K562 (cell line): ENCODE results near the gene RNF138. TPM values are rescaled to one million over a fixed set of nuclear protein-coding genes. Genes with fewer than 3 reads are reported as not detected.

ENCODE experiments used
- DACH1 ChIP-seq: fragments of 450-650 bp; IDR thresholded peaks from 2 replicates; pipeline ENCODE4 v1.6.1; 2018; ENCODE audit not compliant: partially characterized antibody
- ESRRB ChIP-seq: fragments of 250-450 bp; sonication (Bioruptor Pico); IDR thresholded peaks from 2 replicates; pipeline ENCODE4 v1.5.0; 2020; ENCODE audit warnings: mild to moderate bottlenecking, moderate library complexity, borderline replicate concordance
- ETS2 ChIP-seq: IDR thresholded peaks from 2 replicates; pipeline ENCODE4 v1.6.1; 2016; ENCODE audit warnings: borderline replicate concordance, missing genetic modification characterization, mild to moderate bottlenecking, moderate library complexity, missing compliant biosample characterization; ENCODE audit not compliant: poor library complexity, severe bottlenecking
- HDAC1 ChIP-seq, 2 experiments: fragments of 450-650 bp; IDR thresholded peaks; 2 replicates each; pipeline ENCODE4 v1.6.1; 2016 to 2017; ENCODE audit warnings: inconsistent platforms in 1 of 2, mild to moderate bottlenecking in 1 of 2, moderate library complexity in 1 of 2
- KAT7 ChIP-seq: sonication (generic); formaldehyde crosslinking; IDR thresholded peaks from 2 replicates; pipeline ENCODE4 v1.8.0; 2022; ENCODE audit warnings: missing genetic modification reagents, mild to moderate bottlenecking, borderline replicate concordance
- MAZ ChIP-seq, 2 experiments: fragments of 450-650 bp in 1 of 2; sonication (generic) in 1 of 2; formaldehyde crosslinking; IDR thresholded peaks in 1 of 2; conservative IDR thresholded peaks in 1 of 2; 2 replicates each; pipeline versions ENCODE4 v1.4.0 to v1.5.0; 2020; ENCODE audit warnings: mild to moderate bottlenecking in 1 of 2, missing genetic modification reagents in 1 of 2
- NFXL1 ChIP-seq: fragments of 450-650 bp; formaldehyde crosslinking; IDR thresholded peaks from 2 replicates; pipeline ENCODE4 v1.4.0; 2021; ENCODE audit warnings: mild to moderate bottlenecking
- PHB ChIP-seq: fragments of 250-450 bp; sonication (Bioruptor Pico); IDR thresholded peaks from 2 replicates; pipeline ENCODE4 v1.5.0; 2021
- PRMT5 ChIP-seq: sonication (generic); formaldehyde crosslinking; IDR thresholded peaks from 2 replicates; pipeline ENCODE4 v1.5.0; 2020; ENCODE audit warnings: missing genetic modification reagents
- TEAD4 ChIP-seq, 2 experiments: sonication (generic) in 1 of 2; formaldehyde crosslinking in 1 of 2; IDR thresholded peaks; 2 replicates each; pipeline versions ENCODE4 v1.6.1 to v1.8.0; 2012 to 2022; ENCODE audit warnings: borderline replicate concordance in 1 of 2, inconsistent platforms in 1 of 2, low read length in 1 of 2, mild to moderate bottlenecking in 1 of 2, missing genetic modification reagents in 1 of 2
- ZBTB26 ChIP-seq: fragments of 450-650 bp; formaldehyde crosslinking; IDR thresholded peaks from 2 replicates; pipeline ENCODE4 v1.4.0; 2022; ENCODE audit warnings: missing genetic modification characterization
- ZBTB34 ChIP-seq: fragments of 250-450 bp; sonication (Bioruptor Pico); IDR thresholded peaks from 2 replicates; pipeline ENCODE4 v1.8.0; 2021; ENCODE audit warnings: mild to moderate bottlenecking, moderate library complexity
- ZHX1 ChIP-seq: fragments of 150-350 bp; conservative IDR thresholded peaks from 2 replicates; pipeline ENCODE4 v1.6.1; 2014; ENCODE audit warnings: low read length
- ZNF408 ChIP-seq: fragments of 250-450 bp; sonication (Bioruptor Pico); IDR thresholded peaks from 2 replicates; pipeline ENCODE4 v1.4.0; 2020; ENCODE audit warnings: low read depth, mild to moderate bottlenecking, moderate library complexity
- ZNF431 ChIP-seq: sonication (generic); formaldehyde crosslinking; IDR thresholded peaks from 2 replicates; pipeline ENCODE4 v1.8.0; 2022; ENCODE audit warnings: mild to moderate bottlenecking, missing genetic modification reagents
- ZNF436 ChIP-seq: fragments of 250-450, 450-650 bp; sonication (Bioruptor Pico); formaldehyde crosslinking; IDR thresholded peaks from 2 replicates; pipeline ENCODE4 v1.7.0; 2020; ENCODE audit warnings: mild to moderate bottlenecking
- ZNF518B ChIP-seq: fragments of 250-450 bp; sonication (Bioruptor Pico); IDR thresholded peaks from 2 replicates; pipeline ENCODE4 v1.5.0; 2021; ENCODE audit warnings: mild to moderate bottlenecking, moderate library complexity
- ZNF695 ChIP-seq: fragments of 450-650 bp; formaldehyde crosslinking; IDR thresholded peaks from 2 replicates; pipeline ENCODE4 v1.4.0; 2020; ENCODE audit warnings: mild to moderate bottlenecking, moderate library complexity
- polyA plus RNA-seq, 8 experiments: library from polyadenylated mRNA; depleted of rRNA in 4 of 8; stranded (reverse) in 5 of 8; unstranded in 3 of 8; fragments of >200 nt; fragmentation: Nextera tagmentation in 2 of 8; fragmentation: Illumina TruSeq in 1 of 8; extraction: Ambion mirVana in 2 of 8; extraction: Trizol in 1 of 8; gene quantifications; 2 replicates each; pipeline versions ENCODE4 v1.2.1 to v1.2.3, GENCODE V29; 2011 to 2014; ENCODE audit warnings: inconsistent platforms in 1 of 8, missing spikeins in 1 of 8
- total RNA-seq, 7 experiments: library from RNA; depleted of rRNA in 6 of 7; stranded (reverse); fragments of >200 nt in 6 of 7; fragmentation: Illumina TruSeq in 2 of 7; extraction: Trizol in 2 of 7; gene quantifications; 2 replicates each; pipeline versions ENCODE4 v1.2.1 to v1.2.3, GENCODE V29; 2011 to 2021; ENCODE audit warnings: low replicate concordance in 1 of 7

The RNF138 gene
- total and polyA plus RNA-seq, 9 of the 15 experiments (the other 6 are each of a cell fraction or from before 2014, with no cell fraction given) = 47.6 to 100 (median 62.5) TPM

GRCh38 chr18:32091724-32092421 lies at the start of gene RNF138 (continued):
- TF ChIP-seq TEAD4 (IDR thresholded peaks at IDR 0.05; ENCODE audit: low read length) (no peak; the same call in 1 of the 2 replicates), TEAD4 (CRISPR knock-in tag; IDR thresholded peaks at IDR 0.05; ENCODE audit: borderline replicate concordance) (0 out of 2 replicates have a peak, but pooled peaks have one; percentile 38), ZNF436 (no peak), ZBTB26 (CRISPR knock-in tag) (no peak), MAZ (CRISPR knock-in tag; conservative IDR thresholded peaks at IDR 0.05 in 1 of 2, IDR thresholded peaks at IDR 0.05 in 1 of 2) (peak; percentile 56 to 78), NFXL1 (CRISPR knock-in tag) (no peak), ZHX1 (no peak), ZNF408 (CRISPR knock-in tag) (no peak), ESRRB (CRISPR knock-in tag) (no peak), ETS2 (no peak), HDAC1 (IDR thresholded peaks at IDR 0.05) (peak in 1 of 2 experiments; percentile 60; a peak in 1 of 4 replicates), ZNF518B (CRISPR knock-in tag) (no peak), DACH1 (no peak), KAT7 (CRISPR knock-in tag) (no peak), ZNF695 (CRISPR knock-in tag) (no peak), PHB (CRISPR knock-in tag) (0 out of 2 replicates have a peak, but pooled peaks have one; percentile 60), ZBTB34 (CRISPR knock-in tag) (0 out of 2 replicates have a peak, but pooled peaks have one; percentile 14), PRMT5 (CRISPR knock-in tag) (no peak), ZNF431 (CRISPR knock-in tag) (peak; percentile 65; the same call in 1 of the 2 replicates)
